Measurements from ENCODE around the gene SP140L.

SP140L gene

GRCh38 chr2:230447455-230448451 is 120.8 kb downstream of the SP140L start:
- TF ChIP-seq POLR2AphosphoS5 (IDR thresholded peaks at IDR 0.05; ENCODE audit: low read depth, low read length) (no peak), PAX5 (IDR thresholded peaks at IDR 0.05; ENCODE audit: insufficient read depth, low read length, severe bottlenecking) (no peak), POU2F2 (IDR thresholded peaks at IDR 0.05; ENCODE audit: low read depth, low read length) (peak; percentile 86; the same call in 1 of the 2 replicates), POLR2A (IDR thresholded peaks at IDR 0.05; ENCODE audit: low read depth, low read length) (no peak), SPI1 (IDR thresholded peaks at IDR 0.05; ENCODE audit: low read depth, low read length) (peak; percentile 97), TAF1 (IDR thresholded peaks at IDR 0.05; ENCODE audit: low read depth, low read length) (no peak)
- no peak for DNase-seq (ENCODE audit: insufficient read length, low spot score)
- FAIRE-seq: peak; percentile 91

- TF ChIP-seq POLR2AphosphoS5 (IDR thresholded peaks at IDR 0.05; ENCODE audit: low read depth, low read length): peak; percentile 58
- no peak for TF ChIP-seq TAF1 (IDR thresholded peaks at IDR 0.05; ENCODE audit: low read depth, low read length)
- no peak for TF ChIP-seq PAX5 (IDR thresholded peaks at IDR 0.05; ENCODE audit: insufficient read depth, low read length, severe bottlenecking)
- no peak for TF ChIP-seq POU2F2 (IDR thresholded peaks at IDR 0.05; ENCODE audit: low read depth, low read length)
- no peak for TF ChIP-seq SPI1 (IDR thresholded peaks at IDR 0.05; ENCODE audit: low read depth, low read length)
- TF ChIP-seq POLR2A (IDR thresholded peaks at IDR 0.05; ENCODE audit: low read depth, low read length): 0 out of 2 replicates have a peak, but pooled peaks have one; percentile 10
- no peak for DNase-seq (ENCODE audit: insufficient read length, low spot score)
- peak; percentile 87 for FAIRE-seq
Measured at GRCh38 chr2:230449901-230450467, 123.0 kb downstream of the SP140L start.

GRCh38 chr2:230453006-230453405 is 126.0 kb downstream of the SP140L start:
- DNase-seq (ENCODE audit: insufficient read length, low spot score): no peak
- no peak for TF ChIP-seq POLR2A (IDR thresholded peaks at IDR 0.05; ENCODE audit: low read depth, low read length)
- TF ChIP-seq POLR2AphosphoS5 (IDR thresholded peaks at IDR 0.05; ENCODE audit: low read depth, low read length): no peak
- TF ChIP-seq POU2F2 (IDR thresholded peaks at IDR 0.05; ENCODE audit: low read depth, low read length): no peak
- no peak for TF ChIP-seq SPI1 (IDR thresholded peaks at IDR 0.05; ENCODE audit: low read depth, low read length)
- no peak for TF ChIP-seq PAX5 (IDR thresholded peaks at IDR 0.05; ENCODE audit: insufficient read depth, low read length, severe bottlenecking)
- no peak for TF ChIP-seq TAF1 (IDR thresholded peaks at IDR 0.05; ENCODE audit: low read depth, low read length)
- FAIRE-seq: peak; percentile 72
